Fibroblast of lung (primary cell): ENCODE measurements around the gene ARSJ. TPM values are rescaled to one million over a fixed set of nuclear protein-coding genes. Genes with fewer than 3 reads are reported as not detected.
"Not testable (repeated sequence)": the region's sequence is repeated elsewhere in the genome, so short reads cannot be mapped to it uniquely, and the experiment has no call there.

Experiments
- DNase-seq, 2 donors: peaks; one replicate each; pipeline versions ENCODE4 v3.0.0 to v3.0.0-alpha.2; 2010; ENCODE audit warnings: low read depth in 2 of 2
- H2AFZ ChIP-seq: 2 replicates; pipeline ENCODE4 v1.5.1; 2012; ENCODE audit warnings: low read length, control low read depth, inconsistent platforms
- H3K27ac ChIP-seq: 2 replicates; pipeline ENCODE4 v1.5.1; 2011; ENCODE audit warnings: low read length, control low read depth; ENCODE audit not compliant: insufficient read depth
- H3K27me3 ChIP-seq: 2 replicates; pipeline ENCODE4 v1.5.1; 2011; ENCODE audit warnings: mild to moderate bottlenecking, low read length; ENCODE audit not compliant: control insufficient read depth, insufficient read depth
- H3K36me3 ChIP-seq: 2 replicates; pipeline ENCODE4 v1.5.1; 2011; ENCODE audit warnings: low read length; ENCODE audit not compliant: control insufficient read depth, insufficient read depth
- H3K4me1 ChIP-seq: 2 replicates; pipeline ENCODE4 v1.5.1; 2011; ENCODE audit warnings: low read length; ENCODE audit not compliant: control insufficient read depth, insufficient read depth; ENCODE audit errors: extremely low read depth
- H3K4me2 ChIP-seq: 2 replicates; pipeline ENCODE4 v1.5.1; 2011; ENCODE audit warnings: low read length, control low read depth; ENCODE audit not compliant: insufficient read depth; ENCODE audit errors: extremely low read depth
- H3K4me3 ChIP-seq, 4 experiments: fragments of 200-600 bp in 1 of 4; sonication (generic) in 1 of 4; replicated peaks in 1 of 4; 2 replicates each; pipeline ENCODE4 v1.5.1; 2011 to 2016; ENCODE audit warnings: low read length in 4 of 4, low read depth in 3 of 4, mild to moderate bottlenecking in 3 of 4, control low read depth in 2 of 4, inconsistent platforms in 1 of 4, mixed read lengths in 1 of 4; ENCODE audit not compliant: insufficient read depth in 1 of 4; ENCODE audit errors: control extremely low read depth in 1 of 4
- H3K79me2 ChIP-seq: 2 replicates; pipeline ENCODE4 v1.5.1; 2012; ENCODE audit warnings: mild to moderate bottlenecking, low read length, inconsistent platforms; ENCODE audit not compliant: control insufficient read depth, insufficient read depth
- H3K9ac ChIP-seq: 2 replicates; pipeline ENCODE4 v1.5.1; 2011; ENCODE audit warnings: mild to moderate bottlenecking, low read length, control low read depth; ENCODE audit not compliant: insufficient read depth
- H3K9me3 ChIP-seq: 2 replicates; pipeline ENCODE4 v1.5.1; 2012; ENCODE audit warnings: low read depth, low read length; ENCODE audit not compliant: control insufficient read depth, insufficient read depth
- H4K20me1 ChIP-seq: 2 replicates; pipeline ENCODE4 v1.5.1; 2011; ENCODE audit warnings: low read length; ENCODE audit not compliant: control insufficient read depth, insufficient read depth; ENCODE audit errors: extremely low read depth
- CTCF ChIP-seq, 2 donors: IDR thresholded peaks in 1 of 2; conservative IDR thresholded peaks in 1 of 2; 1 replicate in 1 of 2; 2 replicates in 1 of 2; pipeline ENCODE4 v1.5.1; 2011 to 2012; ENCODE audit warnings: low read length in 2 of 2, control low read depth in 1 of 2, inconsistent platforms in 1 of 2, low read depth in 1 of 2, mild to moderate bottlenecking in 1 of 2
- EZH2 ChIP-seq: IDR thresholded peaks from 2 replicates; pipeline ENCODE4 v1.5.1; 2012; ENCODE audit warnings: low read length, control low read depth, mild to moderate bottlenecking; ENCODE audit errors: missing control alignments
- polyA plus RNA-seq, 2 donors: library from polyadenylated mRNA; depleted of rRNA in 1 of 2; stranded (reverse) in 1 of 2; unstranded in 1 of 2; fragments of >200 nt; gene quantifications; 2 replicates each; pipeline ENCODE4 v1.2.1, GENCODE V29; 2011 to 2012; ENCODE audit warnings: missing spikeins in 1 of 2
- total RNA-seq: library from RNA; depleted of rRNA; stranded (reverse); fragments of >200 nt; gene quantifications from 2 replicates; pipeline ENCODE4 v1.2.1, GENCODE V29; 2014

ARSJ gene
- total and polyA plus RNA-seq, 2 donors (not counting 1 experiment from before 2014, with no cell fraction given) = 51.1 to 56.6 TPM

- Histone ChIP-seq H3K79me2 (peaks cover 61% of the 10 kb centered on the region), H3K9me3 (no peaks in the 10 kb centered on the region), H3K9ac (no peak overlapping the region), H2AFZ (no peak overlapping the region), H3K36me3 (no peaks in the 10 kb centered on the region), H3K27me3 (no peaks in the 10 kb centered on the region), H3K4me3 (no peak overlapping the region), H4K20me1 (no peaks in the 10 kb centered on the region), H3K4me2 (no peak overlapping the region), H3K27ac (no peak overlapping the region), H3K4me1 (peaks cover 8% of the 10 kb centered on the region)
- DNase-seq = peak in 1 of 2 donors; percentile 87
- TF ChIP-seq CTCF (conservative IDR thresholded peaks at IDR 0.05 in 1 of 2, IDR thresholded peaks at IDR 0.05 in 1 of 2; ENCODE audit: low read depth in 1 of 2, low read length in 2 of 2) (no peak), EZH2 (no peak)
Measured at GRCh38 chr4:113943863-113944262, 35.6 kb downstream of the ARSJ start.

GRCh38 chr4:113943085-113943484 is 36.4 kb downstream of the ARSJ start:
- Histone ChIP-seq H3K9me3 (no peaks in the 10 kb centered on the region), H3K4me1 (peaks cover 8% of the 10 kb centered on the region), H3K4me3 (no peak overlapping the region), H3K36me3 (no peaks in the 10 kb centered on the region), H3K9ac (no peak overlapping the region), H4K20me1 (no peaks in the 10 kb centered on the region), H2AFZ (no peak overlapping the region), H3K79me2 (peaks cover 59% of the 10 kb centered on the region), H3K4me2 (no peak overlapping the region), H3K27me3 (no peaks in the 10 kb centered on the region), H3K27ac (no peak overlapping the region)
- no peak for DNase-seq
- TF ChIP-seq CTCF (conservative IDR thresholded peaks at IDR 0.05 in 1 of 2, IDR thresholded peaks at IDR 0.05 in 1 of 2; ENCODE audit: low read depth in 1 of 2, low read length in 2 of 2) = no peak
- TF ChIP-seq EZH2 = no peak

- Histone ChIP-seq H3K79me2 (peaks cover 63% of the 10 kb centered on the region), H3K4me1 (peaks cover 8% of the 10 kb centered on the region)
Measured at GRCh38 chr4:113941836-113942235, 37.6 kb downstream of the ARSJ start.

GRCh38 chr4:113940103-113940502 is 39.3 kb downstream of the ARSJ start:
- H3K9me3 ChIP-seq, H3K9ac ChIP-seq, H3K4me3 ChIP-seq, H3K27me3 ChIP-seq, H3K27ac ChIP-seq, H4K20me1 ChIP-seq, DNase-seq, H2AFZ ChIP-seq, H3K36me3 ChIP-seq, H3K4me2 ChIP-seq, H3K4me1 ChIP-seq: not testable (repeated sequence)
- peaks cover 66% of the 10 kb centered on the region for H3K79me2 ChIP-seq

More at GRCh38 chr4:113941836-113942235, 37.6 kb downstream of the ARSJ start:
- Histone ChIP-seq H3K27me3 (no peaks in the 10 kb centered on the region), H3K9ac (no peak overlapping the region), H3K4me2 (no peak overlapping the region), H4K20me1 (no peaks in the 10 kb centered on the region), H3K9me3 (no peaks in the 10 kb centered on the region), H2AFZ (no peak overlapping the region), H3K4me3 (no peak overlapping the region), H3K27ac (no peak overlapping the region), H3K36me3 (no peaks in the 10 kb centered on the region)
- DNase-seq = peak in 1 of 2 donors; percentile 60
- TF ChIP-seq EZH2 (no peak), CTCF (conservative IDR thresholded peaks at IDR 0.05 in 1 of 2, IDR thresholded peaks at IDR 0.05 in 1 of 2; ENCODE audit: low read depth in 1 of 2, low read length in 2 of 2) (no peak)
